GM19328 (cell line): ENCODE measurements around the gene CKLF.
"Not testable (repeated sequence)": the region's sequence is repeated elsewhere in the genome, so short reads cannot be mapped to it uniquely, and the experiment has no call there.

ENCODE experiments used
- ATAC-seq: cut with Tn5 transposase; IDR thresholded peaks from one replicate; pipeline ENCODE4 v1.9.1; 2021; ENCODE audit warnings: mild to moderate bottlenecking, moderate library complexity; ENCODE audit not compliant: unreplicated experiment

CKLF gene

DNA sequence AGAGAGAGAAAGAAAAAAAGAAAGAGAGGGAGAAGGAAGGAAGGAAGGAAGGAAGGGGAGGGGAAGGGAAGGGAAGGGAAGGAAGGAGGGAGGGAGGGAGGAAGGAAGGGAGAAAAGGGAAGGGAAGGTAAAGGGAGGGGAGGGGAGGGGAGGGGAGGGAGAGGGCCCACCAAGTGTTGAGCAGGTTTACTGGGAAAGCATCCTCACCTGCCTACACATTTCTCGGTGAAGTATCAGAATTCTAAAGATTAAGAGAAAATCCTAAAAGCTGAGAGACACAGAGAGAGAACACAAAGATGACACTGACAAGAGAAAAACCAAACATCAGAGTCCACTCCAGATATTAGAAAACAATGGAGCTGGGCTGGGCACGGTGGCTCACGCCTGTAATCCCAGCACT lies 39.9 kb downstream of the CKLF start:
- ATAC-seq = no peak

DNA sequence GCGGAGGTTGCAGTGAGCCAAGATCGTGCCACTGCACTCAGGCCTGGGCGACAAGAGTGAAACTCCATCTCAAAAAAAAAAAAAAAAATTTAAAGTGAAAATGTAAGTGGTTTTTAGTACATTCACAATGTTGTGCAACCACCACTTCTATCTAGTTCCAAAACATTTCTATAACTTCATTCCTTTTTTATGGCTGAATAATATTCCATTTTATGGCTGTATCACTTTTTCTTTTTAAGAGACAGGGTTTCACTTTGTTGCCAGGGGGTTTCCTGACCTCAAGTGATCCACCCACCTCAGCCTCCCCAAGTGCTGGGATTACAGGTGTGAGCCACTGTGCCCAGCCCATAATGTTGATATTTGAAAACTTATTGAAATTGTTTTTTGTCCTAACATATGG lies 40.4 kb downstream of the CKLF start:
- no peak for ATAC-seq

DNA sequence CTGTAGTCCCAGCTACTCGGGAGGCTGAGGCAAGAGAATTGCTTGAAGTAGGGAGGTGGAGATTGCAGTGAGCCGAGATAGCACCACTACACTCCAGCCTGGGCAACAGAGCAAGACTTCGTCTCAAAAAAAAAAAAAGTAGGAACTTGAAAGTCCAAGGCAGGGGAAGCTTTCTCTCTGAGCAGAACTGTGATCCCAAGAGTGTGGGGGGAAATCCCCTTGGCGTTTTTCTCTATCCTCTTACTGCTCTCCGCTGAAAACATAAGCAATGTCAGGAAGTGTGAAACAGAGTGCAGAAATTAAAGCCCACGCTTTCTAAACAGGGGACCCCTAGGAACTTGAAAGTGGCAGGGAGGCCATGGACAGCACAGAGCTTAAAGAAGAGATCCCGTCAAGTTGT lies 42.4 kb downstream of the CKLF start:
- ATAC-seq = no peak

DNA sequence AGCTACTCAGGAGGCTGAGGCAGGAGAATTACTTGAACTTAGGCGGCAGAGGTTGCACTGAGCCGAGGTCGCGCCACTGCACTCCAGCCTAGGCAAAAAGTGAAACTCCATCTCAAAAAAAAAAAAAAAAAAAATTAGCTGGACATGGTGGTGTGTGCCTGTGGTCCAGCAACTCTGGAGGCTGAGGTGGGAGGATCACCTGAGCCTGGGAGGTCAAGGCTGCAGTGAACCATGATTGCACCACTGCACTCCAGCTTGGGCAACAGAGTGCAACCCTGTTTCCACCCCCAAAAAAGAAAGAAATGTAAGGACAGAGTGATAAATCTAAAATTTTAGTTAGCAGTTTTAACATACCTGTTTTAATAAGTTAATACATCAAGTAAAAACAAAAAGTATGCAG lies 44.2 kb downstream of the CKLF start:
- ATAC-seq = not testable (repeated sequence)

DNA sequence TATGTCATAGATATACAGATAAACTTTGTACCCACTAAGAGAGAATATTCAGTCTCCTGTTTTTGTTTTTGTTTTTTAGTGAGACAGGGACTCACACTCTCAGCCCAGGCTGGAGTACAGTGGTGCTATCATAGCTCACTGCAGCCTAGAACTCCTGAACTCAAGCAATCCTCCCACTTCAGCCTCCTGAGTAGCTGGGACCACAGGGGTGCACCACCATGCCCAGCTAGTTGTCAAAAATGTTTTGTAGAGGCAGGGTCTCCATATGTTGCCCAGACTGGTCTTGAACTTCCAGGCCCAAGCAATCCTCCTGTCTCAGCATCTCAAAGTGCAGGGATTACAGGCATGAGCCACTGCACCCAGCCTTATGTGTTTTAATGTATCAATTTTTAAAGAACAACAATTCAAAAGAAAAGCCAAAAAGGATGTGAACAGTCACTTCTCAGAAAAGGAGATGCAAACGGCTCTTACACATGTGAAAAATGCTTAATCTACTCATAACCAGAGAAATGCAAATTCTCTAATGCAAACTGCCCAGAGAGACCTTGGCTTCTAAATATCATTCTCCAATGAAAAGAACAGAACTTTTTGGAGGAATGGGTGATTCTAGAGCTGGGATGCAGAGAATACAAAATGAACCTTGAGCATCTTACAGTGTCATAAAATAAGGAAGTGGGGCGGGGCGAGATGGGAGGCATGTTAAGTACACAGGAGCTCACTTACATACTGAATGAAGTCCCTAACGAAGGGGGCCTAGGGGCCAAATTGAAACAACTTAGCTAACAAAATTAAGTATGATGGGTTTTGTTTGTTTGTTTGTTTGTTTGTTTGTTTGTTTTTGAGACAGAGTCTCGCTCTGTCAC lies 44.8 kb downstream of the CKLF start:
- no peak for ATAC-seq

DNA sequence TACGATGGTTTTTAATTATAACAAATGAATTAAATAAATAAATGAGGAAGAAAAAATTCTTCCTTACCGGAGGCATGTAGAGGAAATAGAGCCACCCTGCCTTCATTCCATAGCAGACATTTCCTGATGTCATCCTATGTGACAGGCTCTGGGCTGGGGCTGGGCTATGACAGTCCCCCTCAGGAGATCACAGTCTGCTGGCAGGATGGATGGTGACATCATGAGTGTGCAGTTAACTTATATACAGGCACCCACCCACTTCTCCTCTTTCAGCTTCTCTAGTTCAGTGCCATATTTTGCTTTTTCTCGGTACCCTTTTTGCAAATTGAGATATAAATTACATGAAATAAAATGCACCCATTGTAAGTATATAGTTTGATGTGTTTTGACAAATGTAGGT lies 45.7 kb downstream of the CKLF start:
- ATAC-seq = no peak

DNA sequence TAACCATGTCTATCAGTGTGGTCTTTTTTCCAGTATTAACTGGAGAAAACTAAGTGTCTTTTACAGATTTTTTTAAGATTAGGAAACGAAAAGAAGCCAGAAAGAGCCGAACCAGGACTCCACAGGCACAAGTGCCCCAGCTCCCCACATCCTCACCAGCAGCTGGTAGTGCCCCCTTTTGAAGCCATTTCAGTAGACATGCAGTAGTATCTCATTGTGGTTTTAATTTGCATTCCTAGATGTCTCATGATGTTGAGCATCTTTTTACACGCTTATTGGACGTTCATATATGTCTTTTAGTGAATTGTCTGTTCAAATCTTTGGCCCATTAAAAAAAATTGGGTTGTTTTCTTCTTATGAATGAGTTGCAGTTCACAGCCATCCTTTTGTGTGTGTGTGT lies 47.4 kb downstream of the CKLF start:
- no peak for ATAC-seq

DNA sequence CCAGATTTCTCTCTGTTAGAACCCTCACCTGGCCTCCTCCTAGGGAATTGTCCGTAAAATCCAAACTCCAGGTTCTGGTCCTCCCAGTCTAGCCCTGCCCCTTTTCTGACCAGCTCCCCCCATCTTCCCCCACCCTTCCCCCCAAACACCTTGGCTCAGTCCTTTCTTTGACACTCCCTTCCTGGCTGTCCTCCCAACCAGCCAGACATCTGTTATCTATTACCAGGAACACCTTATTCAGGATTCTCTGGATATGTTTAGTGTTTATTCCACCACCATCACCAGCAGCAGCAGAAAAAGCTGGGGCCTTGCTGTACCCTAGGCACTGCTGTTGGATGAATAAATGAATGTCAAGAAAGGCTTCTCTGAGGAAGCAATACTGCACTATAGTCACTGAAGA lies 48.1 kb downstream of the CKLF start:
- no peak for ATAC-seq

DNA sequence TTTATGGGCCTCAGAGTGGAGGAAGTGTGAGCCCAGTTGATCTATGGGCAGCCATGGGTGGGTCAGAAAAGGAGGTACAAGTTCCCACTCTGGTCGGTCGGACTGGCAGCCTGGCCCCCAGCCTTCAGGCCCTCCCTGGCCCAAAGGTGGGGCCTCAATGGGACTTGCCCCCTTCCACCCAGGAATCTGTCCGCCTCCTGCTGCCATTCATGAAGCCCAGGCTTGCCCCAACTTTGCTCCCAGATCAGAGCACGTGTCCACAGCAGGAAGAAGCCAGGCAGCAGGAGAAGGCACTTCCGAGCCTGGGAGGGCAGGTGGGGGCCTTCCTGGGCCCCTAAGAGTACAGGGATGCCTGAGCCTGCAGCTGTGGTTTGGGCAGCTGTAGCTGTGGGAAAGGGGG lies 49.1 kb downstream of the CKLF start:
- no peak for ATAC-seq

DNA sequence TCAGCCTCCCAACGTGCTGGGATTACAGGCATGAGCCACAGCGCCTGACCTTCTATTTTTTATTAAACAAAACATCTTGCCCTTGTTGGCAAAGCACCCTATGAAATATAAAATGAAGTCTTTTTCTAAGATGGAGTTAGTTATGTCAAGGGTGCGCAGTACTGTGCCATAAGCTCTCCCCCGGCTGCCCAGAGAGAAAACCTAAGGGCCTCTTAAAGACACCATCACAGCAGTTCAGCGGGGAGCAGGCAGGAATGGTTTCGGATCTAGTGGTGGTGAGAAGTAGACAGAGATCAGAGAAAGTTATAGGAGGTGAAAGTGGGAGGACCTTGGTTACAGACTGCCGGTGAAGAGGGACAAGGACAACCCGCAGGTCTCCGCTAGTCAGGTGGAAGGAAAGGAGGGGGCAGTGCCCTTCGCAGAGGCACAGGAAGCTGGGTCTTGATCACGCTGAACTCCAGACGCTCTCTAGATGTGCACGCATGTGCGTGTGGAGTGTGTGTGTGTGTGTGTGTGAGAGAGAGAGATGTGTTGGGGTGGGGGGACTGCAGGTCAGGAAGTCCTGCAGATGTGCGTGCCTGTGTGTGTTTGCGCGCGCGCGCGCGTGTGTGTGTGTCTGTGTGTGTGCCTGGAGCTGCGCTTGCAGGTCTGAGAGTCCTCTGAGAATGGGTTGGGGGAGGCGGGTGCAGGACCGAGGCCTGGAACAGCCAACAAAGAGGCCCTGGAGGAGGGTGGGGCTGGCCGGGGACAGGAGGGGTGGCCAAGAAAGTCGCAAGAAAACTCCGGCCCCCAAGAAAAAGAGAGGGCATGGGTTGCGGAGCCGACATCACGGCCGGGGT lies 51.4 kb downstream of the CKLF start:
- ATAC-seq = no peak

DNA sequence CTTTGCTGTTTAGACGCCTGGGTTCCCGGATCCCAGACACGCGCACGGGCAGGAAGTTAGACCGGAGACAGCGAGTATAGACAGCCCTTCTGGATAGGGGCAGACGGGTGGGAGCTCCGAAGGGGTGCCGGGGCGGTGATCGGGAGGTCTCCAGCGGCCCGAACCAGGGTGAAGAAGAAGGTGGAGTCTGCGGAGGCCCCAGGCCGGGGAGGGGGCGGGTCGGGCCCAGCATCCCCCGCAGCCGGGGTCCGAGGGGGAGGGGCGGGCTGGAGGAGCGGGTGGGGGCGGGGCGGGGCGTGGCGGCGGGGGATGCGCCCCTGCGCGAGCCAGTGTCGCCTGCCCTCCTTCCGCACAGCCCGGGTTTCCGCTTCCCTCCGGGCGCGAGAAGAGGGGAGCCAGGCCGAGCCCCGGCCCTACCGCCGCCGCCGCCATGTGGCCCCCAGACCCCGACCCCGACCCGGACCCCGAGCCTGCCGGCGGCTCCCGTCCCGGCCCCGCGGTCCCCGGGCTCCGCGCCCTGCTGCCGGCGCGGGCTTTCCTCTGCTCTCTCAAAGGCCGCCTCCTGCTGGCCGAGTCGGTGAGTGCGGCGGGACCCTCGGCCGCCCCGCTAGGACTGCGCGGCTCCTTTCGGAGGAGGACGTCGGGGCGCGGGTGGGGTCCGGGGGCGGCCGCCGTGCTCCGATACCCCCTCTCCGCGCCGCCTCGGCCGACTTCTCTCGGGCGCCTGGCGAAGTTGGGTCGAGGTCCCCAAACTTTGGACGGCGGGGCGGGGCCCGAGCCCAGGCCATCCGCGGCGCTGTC lies 52.2 kb downstream of the CKLF start, which contains the start of gene CMTM3:
CMTM3 (plus strand) TSS at position 329 of the 801 bp plus-strand sequence; CDS start at position 431, 102 bp downstream.
- ATAC-seq = peak; percentile 46

DNA sequence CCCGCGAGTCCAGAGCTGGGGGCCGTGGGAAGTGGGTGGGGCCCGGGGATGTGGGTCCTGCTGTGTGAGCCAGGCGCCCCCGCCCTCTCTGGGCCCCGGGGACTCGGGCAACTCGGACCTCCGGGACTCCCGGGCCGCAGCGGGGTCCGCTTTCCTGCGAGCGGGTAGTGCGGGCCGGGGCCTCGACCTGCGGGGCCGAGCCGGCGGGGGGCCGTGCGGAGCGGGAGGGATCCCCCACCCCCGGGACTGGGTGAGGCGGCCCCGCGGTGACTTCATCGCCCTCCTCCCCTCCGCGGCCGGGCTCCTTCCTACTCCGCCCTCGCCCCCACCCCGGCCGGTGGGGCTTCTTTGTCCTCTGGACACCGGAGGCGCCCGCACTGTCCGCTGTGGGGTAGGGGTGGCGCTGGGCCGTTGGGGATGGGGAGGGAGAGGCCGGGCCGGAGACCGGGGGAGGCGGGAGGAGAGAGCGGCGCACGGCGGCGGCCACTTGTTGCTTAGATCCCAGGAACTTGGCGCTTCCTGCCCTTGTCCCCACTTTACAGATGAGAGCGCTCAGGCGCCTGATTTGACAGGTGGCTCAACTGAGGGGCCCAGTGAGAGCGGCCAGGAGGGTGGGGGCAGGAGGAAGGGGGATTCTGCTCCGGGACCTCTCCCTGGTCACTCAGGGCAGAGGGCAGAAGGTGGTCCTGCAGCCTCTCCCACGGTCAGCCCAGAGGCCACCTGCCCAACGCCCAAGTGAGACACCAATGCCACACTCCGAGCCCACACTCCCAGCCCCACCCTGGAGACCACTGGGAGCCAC lies 53.0 kb downstream of the CKLF start:
- ATAC-seq = peak; percentile 6

DNA sequence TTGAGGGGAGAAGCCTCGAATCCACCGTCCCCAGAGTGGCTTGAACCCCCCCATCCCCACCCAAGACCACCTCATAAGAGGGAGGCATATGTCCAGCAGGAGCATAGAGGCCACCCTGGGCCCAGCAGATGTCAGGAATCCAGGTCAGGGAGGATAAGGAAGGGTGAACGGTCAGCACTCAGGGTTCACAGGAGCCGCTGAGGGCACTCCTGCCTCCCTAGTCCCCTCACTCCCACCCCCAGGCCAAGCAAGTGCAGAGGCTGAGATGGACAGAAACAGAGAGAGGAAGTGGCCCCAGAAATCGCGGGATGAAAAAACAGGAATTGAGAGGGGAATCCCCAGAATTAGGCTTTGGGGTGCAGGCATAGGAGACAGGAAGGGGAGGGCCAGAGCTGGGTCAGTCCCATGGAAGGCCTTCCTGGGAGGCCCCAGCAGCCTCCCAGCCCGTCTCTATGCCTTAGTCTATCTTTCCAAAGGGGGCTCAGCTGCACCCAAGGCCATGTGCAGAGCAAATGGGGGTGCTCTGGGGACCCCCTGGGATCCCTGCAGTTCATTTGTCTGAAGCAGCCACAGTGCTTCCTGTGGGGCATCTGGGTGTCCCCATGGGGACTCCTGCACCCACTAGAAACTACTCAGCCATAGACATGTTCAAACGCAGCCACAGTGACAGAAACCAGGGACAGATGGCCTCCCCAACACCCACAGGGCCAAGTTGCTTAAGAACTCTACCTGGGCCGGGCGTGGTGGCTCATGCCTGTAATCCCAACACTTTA lies 53.8 kb downstream of the CKLF start:
- ATAC-seq = peak; percentile 44

DNA sequence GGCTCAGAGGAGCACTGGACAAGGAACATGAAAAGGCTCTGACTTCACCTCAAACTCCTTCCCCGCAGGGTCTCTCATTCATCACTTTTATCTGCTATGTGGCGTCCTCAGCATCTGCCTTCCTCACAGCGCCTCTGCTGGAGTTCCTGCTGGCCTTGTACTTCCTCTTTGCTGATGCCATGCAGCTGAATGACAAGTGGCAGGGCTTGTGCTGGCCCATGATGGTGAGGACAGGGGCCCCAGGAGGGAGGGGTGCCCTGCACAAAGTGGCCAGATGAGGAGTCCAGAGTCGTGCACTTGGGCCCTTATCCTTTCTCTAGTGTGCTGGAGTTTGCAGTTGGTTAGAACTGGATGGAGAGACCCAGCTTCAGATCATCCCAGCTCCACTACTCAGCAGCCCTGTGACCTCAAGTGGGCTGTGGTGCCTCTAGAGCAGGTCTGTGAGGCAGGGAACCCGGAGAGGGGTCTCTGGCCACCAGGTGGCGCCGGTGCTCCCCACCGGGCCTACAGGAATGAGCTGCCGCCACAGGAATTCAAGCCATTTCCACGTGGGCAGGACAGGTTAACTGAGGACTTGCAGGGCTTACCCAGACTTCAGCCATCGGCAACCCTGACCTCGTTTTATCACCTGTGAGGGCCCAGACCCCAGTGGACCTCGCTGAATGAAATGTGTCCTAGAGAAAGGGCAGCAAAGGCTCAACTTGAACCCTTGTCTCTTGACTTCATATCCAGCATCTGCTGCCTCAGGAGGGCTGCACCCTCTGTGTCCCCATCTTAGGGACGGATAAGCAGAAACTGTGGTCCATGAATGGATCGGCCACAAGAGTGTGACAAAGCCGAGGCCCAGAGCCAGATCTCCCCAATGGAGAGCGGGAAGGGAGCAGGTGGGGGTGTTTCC lies 56.1 kb downstream of the CKLF start:
- no peak for ATAC-seq

DNA sequence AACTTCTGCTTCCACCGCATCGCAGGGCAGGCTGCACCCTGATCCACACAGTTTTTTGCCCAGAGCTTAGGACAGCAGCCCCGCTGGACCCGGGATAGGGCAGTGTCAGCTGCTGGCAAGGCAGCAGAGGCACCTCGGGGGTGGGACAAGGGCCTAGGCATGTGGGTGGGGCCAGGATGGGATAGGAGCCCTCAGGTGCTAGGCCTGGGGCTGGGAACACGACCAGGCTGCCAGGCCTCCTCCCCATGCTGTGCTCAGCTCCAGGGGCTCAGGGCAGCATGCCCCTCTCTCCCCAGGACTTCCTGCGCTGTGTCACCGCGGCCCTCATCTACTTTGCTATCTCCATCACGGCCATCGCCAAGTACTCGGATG lies 56.7 kb downstream of the CKLF start:
- no peak for ATAC-seq

DNA sequence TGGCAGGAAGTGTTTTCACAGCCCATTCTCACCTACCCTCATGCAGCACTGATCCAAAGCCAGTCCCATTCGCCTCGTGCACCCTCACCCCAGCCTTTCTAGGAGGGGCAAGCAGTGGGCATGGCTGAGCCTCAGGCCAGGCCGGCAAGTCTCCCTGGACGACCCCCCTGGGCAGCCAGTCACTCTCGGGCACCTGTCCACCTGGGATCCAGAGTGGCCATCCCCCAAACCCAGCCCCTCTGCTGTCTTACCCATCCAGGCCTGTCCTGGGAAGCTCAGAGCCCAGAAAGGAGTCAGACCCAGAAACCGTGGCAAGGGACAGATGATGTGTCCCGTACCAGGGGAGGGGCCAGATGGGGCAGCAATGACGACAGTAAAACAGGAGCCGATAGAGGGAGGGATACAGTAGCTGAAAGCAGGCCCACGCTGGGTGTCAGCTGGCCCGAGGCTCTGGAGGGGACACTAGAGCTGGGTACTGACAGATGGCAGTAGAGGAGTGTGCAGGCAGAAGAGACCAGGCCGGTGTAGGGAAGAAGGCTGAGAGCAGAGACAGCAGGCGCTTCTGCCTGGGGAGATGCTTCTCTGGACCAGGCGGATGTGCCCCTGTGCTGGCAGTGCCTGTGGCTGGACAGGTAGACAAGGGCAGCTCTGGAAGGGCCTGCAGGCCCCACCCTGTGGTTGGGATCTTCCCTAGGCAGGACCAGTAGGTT lies 57.9 kb downstream of the CKLF start:
- ATAC-seq = no peak

DNA sequence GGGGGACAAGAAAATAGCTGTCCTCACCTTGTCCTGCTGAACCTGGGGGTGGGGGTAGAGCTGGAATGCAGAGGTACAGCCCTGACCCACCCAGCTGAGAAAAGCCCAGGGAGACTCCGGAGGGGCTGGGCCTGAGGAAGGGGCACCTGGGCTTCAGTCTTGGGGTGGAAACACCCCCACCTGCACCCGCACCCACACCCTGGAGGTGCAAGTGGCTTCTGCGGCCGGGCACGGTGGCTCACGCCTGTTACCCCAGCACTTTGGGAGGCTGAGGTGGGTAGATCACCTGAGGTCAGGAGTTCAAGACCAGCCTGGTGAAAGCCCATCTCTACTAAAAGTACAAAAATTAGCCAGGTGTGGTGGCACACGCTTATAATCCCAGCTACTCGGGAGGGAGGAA lies 59.5 kb downstream of the CKLF start:
- not testable (repeated sequence) for ATAC-seq

DNA sequence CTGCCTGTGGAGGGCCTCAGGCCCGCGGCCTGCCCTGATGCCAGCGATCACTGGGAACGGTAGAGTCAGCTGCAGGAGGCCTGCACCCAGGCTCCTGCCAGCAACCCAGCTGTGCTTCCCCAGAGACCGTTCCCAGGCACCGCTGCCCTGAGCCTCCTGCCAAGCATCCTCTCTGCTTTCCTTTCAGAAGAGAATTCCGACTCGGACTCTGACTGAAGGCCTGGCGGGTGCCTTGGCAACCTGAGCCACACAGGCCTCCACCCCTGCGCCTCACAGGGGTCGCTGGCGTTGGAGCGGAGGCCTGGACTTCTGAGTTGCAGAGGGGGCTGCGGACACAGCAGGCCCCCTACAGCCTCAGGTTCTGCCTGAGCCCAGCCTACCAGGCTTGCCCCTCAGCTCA lies 60.0 kb downstream of the CKLF start:
- ATAC-seq = no peak
